GM12891 (cell line): Measurements from ENCODE around the gene MRAS.

ENCODE experiments used
- POLR2A ChIP-seq: IDR thresholded peaks from 2 replicates; pipeline ENCODE4 v1.6.1; 2011; ENCODE audit warnings: low read depth, low read length, control low read depth
- POLR2AphosphoS5 ChIP-seq: IDR thresholded peaks from 2 replicates; pipeline ENCODE4 v1.6.1; 2011; ENCODE audit warnings: low read depth, low read length, control low read depth
- POU2F2 ChIP-seq: IDR thresholded peaks from 2 replicates; pipeline ENCODE4 v1.6.1; 2011; ENCODE audit warnings: low read depth, mild to moderate bottlenecking, control low read depth, low read length, moderate library complexity
- SPI1 ChIP-seq: IDR thresholded peaks from 2 replicates; pipeline ENCODE4 v1.6.1; 2011; ENCODE audit warnings: low read depth, low read length, control low read depth
- TAF1 ChIP-seq: IDR thresholded peaks from 2 replicates; pipeline ENCODE4 v1.6.1; 2011; ENCODE audit warnings: low read depth, low read length, control low read depth

DNA sequence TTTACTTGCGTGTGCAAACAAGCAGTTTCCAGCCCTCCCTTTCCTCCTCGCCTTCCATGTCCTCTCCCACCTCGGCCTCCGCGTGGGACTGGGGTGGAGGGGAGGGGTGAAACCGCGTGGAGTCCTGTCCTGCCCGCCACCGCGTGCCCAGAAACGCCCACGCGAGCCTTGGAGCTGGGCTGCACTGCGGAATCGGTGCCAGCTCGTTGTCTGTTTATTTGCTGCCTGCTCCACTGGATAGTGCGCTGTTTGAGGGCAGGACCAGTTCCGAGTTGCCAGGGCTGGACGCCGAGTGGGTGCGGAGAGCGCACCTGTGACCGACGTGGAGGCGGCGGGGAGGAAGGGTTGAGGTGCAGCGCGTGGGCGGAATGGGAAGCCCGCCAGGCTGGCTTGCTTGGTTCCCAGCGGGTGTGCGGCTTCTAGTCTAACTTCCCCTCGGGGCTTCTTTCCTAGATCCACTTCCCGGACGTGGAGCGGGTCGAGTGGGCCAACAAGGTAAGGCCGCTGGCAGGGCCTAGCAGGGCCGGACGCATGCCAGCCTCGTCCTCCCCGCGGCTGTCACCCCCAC lies 103.3 kb downstream of the MRAS start:
- no peak for TF ChIP-seq POLR2AphosphoS5
- no peak for TF ChIP-seq POLR2A
- TF ChIP-seq TAF1 = no peak
- TF ChIP-seq SPI1 = no peak
- TF ChIP-seq POU2F2 = no peak
